ENCODE data around the gene PYGM. TPM values are rescaled to one million over a fixed set of nuclear protein-coding genes. Genes with fewer than 3 reads are reported as not detected.

The PYGM gene
- total RNA-seq, 1 experiment from 2014 or later: 3.6 TPM

GRCh38 chr11:64799256-64799622 lies 39.5 kb upstream of the PYGM start:
- TF ChIP-seq, protein P1, sequence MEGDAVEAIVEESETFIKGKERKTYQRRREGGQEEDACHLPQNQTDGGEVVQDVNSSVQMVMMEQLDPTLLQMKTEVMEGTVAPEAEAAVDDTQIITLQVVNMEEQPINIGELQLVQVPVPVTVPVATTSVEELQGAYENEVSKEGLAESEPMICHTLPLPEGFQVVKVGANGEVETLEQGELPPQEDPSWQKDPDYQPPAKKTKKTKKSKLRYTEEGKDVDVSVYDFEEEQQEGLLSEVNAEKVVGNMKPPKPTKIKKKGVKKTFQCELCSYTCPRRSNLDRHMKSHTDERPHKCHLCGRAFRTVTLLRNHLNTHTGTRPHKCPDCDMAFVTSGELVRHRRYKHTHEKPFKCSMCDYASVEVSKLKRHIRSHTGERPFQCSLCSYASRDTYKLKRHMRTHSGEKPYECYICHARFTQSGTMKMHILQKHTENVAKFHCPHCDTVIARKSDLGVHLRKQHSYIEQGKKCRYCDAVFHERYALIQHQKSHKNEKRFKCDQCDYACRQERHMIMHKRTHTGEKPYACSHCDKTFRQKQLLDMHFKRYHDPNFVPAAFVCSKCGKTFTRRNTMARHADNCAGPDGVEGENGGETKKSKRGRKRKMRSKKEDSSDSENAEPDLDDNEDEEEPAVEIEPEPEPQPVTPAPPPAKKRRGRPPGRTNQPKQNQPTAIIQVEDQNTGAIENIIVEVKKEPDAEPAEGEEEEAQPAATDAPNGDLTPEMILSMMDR (conservative IDR thresholded peaks at IDR 0.05): no peak
- H2AFZ ChIP-seq (ENCODE audit: low read length): no peak overlapping the region
- H2BK120ac ChIP-seq (ENCODE audit: low read depth, low read length, poor library complexity, severe bottlenecking): no peak overlapping the region
- no peak overlapping the region for H2BK15ac ChIP-seq (ENCODE audit: low read depth, low read length)
- H4K8ac ChIP-seq (replicated peaks; ENCODE audit: insufficient read length, low read depth, low read length): no peak overlapping the region
- no peak overlapping the region for H3K9ac ChIP-seq (ENCODE audit: extremely low read depth, insufficient read length, low read length)
- H3T11ph ChIP-seq (ENCODE audit: low read length): no peak overlapping the region
- H3K4me2 ChIP-seq (ENCODE audit: insufficient read depth, insufficient read length, low read length): no peak overlapping the region
- Mint-ChIP-seq H3K4me3 (no peak overlapping the region), H3K36me3 (ENCODE audit: insufficient read depth in 1 of 3, low read depth in 3 of 3) (peaks cover 0 to 14% (median 11%) of the 10 kb centered on the region in 3 experiments; a peak in 6 of 7 replicates), H3K4me1 (peaks cover 9 to 12% of the 10 kb centered on the region in 2 experiments), H3K9me3 (no peaks in the 10 kb centered on the region), H3K27me3 (ENCODE audit: low read depth) (no peaks in the 10 kb centered on the region), H3K27ac (no peak overlapping the region)
- no peaks in the 10 kb centered on the region for H3K4me1 ChIP-seq (ENCODE audit: insufficient read depth, low read length)
- no peaks in the 10 kb centered on the region for H3K79me2 ChIP-seq (ENCODE audit: insufficient read depth, low read length)
- no CpG with 5 or more reads among the region's 7 CpGs for WGBS (ENCODE audit: extremely low coverage, insufficient read length, low lambda C conversion rate)
- no peaks in the 10 kb centered on the region for H3K9me3 ChIP-seq (ENCODE audit: control insufficient read depth, low read depth, low read length)
- H3K27me3 ChIP-seq (ENCODE audit: insufficient read depth, low read length): no peaks in the 10 kb centered on the region
- no peak overlapping the region for H3K23ac ChIP-seq (ENCODE audit: insufficient read length, low read depth, low read length)
- peaks cover 8% of the 10 kb centered on the region for H3K23me2 ChIP-seq (ENCODE audit: insufficient read length, low read depth, low read length, poor library complexity, severe bottlenecking)
- H2AK5ac ChIP-seq (ENCODE audit: insufficient read length, low read length): no peak overlapping the region
- no peak overlapping the region for H3K27ac ChIP-seq (ENCODE audit: insufficient read length, low read depth, low read length)
- no peak overlapping the region for H2BK20ac ChIP-seq (ENCODE audit: low read depth, low read length, poor library complexity, severe bottlenecking)
- DNase-seq: no peak
- no peak overlapping the region for H3K56ac ChIP-seq (ENCODE audit: insufficient read length, low read depth, low read length)
- no peak overlapping the region for H2BK12ac ChIP-seq (ENCODE audit: insufficient read length, low read depth, low read length)
- no peak overlapping the region for H3K18ac ChIP-seq (ENCODE audit: insufficient read length, low read depth, low read length)
- no peaks in the 10 kb centered on the region for H3K79me1 ChIP-seq (ENCODE audit: insufficient read depth, low read depth, low read length, poor library complexity, severe bottlenecking)
- no peak overlapping the region for H4K91ac ChIP-seq (ENCODE audit: insufficient read length, low read depth, low read length)
- no peak overlapping the region for H2BK5ac ChIP-seq (ENCODE audit: insufficient read length, low read length)
- no peak overlapping the region for H4K5ac ChIP-seq (ENCODE audit: insufficient read length, low read depth, low read length)
- H3K14ac ChIP-seq (ENCODE audit: insufficient read depth, low read length): no peak overlapping the region
- H4K20me1 ChIP-seq (ENCODE audit: control insufficient read depth, insufficient read depth, insufficient read length): no peaks in the 10 kb centered on the region
- H3K4ac ChIP-seq (ENCODE audit: low read depth, low read length): no peak overlapping the region

All from H9 (cell line).